GM12874 (cell line): ENCODE data around the gene CSMD2.

ENCODE experiments used
- TF ChIP-seq, protein P1 (sequence below): IDR thresholded peaks from 2 replicates; pipeline ENCODE4 v1.5.1; 2011; ENCODE audit warnings: low read depth, mild to moderate bottlenecking, control low read depth, low read length, moderate library complexity; ENCODE audit not compliant: insufficient read depth

Gene CSMD2

DNA sequence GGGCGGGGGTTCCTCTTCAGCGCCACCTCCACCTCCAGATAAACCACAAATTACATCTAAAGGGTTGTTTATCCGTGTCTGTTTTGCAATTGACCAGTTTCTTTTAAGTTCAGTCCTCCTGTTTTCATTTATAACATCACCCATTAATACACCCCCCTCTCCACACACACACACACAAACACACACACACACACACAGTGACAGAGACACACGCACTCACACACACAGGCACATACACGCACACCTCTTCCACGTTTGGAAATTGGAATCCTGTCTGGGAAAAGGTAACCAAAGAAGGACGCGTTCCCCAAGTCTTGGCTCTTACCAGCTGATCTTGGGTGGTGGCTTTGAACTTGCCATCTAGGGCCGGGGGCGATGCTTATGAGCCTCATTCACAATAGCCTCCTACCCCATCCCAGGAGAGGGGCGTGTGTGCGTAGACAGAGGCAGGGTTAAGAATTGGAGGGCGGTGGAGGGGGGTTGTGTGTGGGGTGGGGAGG lies 442 bp upstream of the CSMD2 start:
- TF ChIP-seq, protein P1, sequence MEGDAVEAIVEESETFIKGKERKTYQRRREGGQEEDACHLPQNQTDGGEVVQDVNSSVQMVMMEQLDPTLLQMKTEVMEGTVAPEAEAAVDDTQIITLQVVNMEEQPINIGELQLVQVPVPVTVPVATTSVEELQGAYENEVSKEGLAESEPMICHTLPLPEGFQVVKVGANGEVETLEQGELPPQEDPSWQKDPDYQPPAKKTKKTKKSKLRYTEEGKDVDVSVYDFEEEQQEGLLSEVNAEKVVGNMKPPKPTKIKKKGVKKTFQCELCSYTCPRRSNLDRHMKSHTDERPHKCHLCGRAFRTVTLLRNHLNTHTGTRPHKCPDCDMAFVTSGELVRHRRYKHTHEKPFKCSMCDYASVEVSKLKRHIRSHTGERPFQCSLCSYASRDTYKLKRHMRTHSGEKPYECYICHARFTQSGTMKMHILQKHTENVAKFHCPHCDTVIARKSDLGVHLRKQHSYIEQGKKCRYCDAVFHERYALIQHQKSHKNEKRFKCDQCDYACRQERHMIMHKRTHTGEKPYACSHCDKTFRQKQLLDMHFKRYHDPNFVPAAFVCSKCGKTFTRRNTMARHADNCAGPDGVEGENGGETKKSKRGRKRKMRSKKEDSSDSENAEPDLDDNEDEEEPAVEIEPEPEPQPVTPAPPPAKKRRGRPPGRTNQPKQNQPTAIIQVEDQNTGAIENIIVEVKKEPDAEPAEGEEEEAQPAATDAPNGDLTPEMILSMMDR, result no peak

DNA sequence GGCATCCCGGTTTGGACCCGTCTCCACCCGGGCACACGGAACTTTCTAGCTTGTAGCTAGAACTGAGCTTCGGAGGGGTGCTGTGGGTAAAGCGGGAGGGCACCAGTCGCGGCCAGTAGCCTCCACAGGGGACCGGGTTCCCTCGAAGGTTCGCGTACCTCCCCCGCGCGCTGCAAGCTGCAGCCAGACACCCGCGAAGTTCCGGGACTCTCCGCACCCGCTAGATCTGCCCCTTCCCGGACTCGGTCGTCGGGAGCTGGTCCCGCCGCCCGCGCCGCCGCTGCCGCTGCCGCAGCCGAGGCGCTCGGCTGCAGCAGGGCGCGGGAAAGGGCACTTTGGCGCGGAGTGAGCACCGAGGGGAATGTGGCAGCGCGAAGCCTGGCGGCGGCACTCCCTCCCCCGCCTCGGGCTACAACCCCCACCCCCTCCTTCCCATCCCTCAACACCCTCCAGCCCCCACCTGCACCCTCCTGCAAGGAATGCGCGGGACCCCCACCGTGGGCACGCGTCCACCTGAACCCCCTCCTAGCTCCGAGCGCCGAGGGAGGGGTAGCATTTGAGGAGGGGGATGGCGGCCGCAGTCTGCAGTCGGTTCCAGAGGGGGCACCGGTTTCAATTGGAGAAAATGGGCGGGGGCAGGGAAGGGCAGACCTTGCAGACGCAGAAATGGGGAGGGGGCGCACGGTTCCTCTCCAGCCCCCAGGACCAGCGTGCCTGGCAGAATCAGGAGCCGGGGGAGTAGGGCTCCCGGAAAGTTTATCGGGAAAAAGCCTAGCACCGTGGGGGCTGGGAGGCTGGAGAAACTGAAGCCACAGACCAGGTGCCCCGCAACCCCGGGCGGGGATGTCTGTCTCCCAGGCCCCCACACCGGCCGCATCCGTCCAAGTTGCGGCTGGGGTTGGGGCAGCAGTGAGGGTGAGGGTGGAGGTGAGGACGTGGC lies 968 bp downstream of the CSMD2 start:
- TF ChIP-seq, protein P1, result no peak

DNA sequence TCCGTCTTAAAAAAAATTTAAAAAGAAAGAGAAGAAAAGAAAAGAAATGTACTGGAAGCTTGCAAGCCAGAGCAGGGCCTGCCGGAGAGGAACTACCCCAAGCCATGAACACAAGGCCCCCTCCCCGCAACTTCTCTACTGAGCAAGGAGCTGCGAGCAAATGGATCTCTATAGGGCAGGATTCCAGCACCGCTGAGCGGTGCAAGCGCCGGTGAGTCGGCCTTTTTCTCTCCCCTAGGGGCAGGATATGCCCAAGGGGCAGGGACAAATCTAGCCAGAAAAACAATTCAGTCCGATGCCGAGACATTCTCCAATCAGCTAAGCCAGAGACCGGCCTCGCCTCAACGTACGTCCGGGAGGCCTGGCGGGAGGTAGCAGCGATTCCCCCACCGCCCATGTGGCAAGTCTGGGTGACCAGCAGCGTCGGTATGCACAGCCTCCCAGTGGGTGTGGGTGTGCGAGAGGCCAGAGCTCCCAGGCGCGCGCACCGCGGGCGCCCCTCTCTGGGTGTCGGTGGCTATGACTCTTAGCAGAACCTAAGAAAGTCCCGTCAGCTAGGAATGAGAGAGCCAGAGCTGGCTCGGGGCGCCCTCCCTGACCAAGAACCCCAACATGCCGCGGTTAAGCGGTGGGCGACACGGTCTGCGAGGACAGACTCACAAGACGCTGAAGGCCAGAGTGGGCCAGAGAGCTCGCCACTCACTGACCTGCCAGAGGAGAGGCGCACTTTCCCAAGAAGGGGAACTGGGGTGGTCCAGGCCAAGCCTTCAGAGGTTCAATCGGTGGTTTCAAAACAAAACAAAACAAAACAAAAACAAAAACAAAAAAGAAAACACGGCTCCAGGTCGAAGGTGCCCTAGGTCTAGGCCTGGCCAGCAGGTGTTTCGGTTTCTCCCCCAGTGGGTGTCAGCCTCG lies 1.9 kb downstream of the CSMD2 start:
- TF ChIP-seq, protein P1, result peak; percentile 77

GRCh38 chr1:34156739-34157138 lies 8.3 kb downstream of the CSMD2 start:
- TF ChIP-seq, protein P1, result no peak

DNA sequence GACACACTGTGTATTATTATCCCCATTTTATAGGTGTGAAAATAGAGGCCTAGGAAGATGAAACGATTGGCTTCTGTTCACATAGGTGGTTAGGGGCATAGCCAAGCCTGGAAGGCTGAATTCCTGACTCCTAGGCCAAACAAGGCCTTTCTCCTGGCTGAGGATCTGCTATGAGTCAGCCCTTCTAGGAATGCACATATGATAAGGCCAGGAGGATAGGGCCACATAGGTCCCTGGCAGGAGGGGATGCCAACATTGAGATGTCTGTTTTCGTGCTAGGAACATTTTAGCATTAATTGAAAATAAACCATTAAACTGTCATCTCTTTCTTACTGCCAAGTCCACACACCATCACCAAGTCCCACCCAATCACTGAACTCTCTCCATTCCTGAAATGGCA lies 9.2 kb downstream of the CSMD2 start:
- TF ChIP-seq, protein P1, result no peak

GRCh38 chr1:34153246-34153645 lies 11.8 kb downstream of the CSMD2 start:
- TF ChIP-seq, protein P1, result no peak

DNA sequence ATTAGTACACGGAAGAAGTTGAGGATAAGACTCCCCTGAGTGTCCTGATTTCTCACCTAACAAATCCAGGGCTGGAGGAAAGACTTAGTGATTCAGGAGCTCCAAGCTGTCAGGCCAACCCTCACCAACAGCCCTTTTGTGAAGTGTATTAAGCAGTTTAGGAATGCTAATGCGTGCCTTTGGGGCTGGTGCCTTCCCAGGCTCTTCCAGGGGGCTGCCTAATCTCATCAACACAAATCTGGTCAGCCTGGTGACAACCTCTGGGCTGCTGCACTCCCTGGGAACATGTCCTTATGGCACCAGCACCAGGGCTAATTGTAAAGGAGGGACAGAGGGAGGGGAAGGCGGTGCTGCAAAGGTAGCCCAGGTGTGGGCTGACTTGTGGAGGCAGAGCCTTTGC lies 15.5 kb downstream of the CSMD2 start:
- TF ChIP-seq, protein P1, result no peak
